Esophagus mucosa (tissue), 1 donor: ENCODE results near the gene DISC1. TPM values are rescaled to one million over a fixed set of nuclear protein-coding genes. Genes with fewer than 3 reads are reported as not detected.
A peak's percentile ranks its signal among the peaks of the same experiment; 100 is the strongest.

ENCODE experiments used
- ATAC-seq: fragments of 200-7000 bp; cut with Tn5 transposase; one replicate; pipeline ENCODE4 v1.9.1; 2020
- total RNA-seq: library from RNA; stranded (reverse); gene quantifications from one replicate; pipeline ENCODE4 v1.2.4, GENCODE V29; 2023
- donor health status: DM: yes; HTN: yes; CAD: no.

Gene DISC1
- total RNA-seq, 1 donor from 2014 or later, result 2.4 TPM

DNA sequence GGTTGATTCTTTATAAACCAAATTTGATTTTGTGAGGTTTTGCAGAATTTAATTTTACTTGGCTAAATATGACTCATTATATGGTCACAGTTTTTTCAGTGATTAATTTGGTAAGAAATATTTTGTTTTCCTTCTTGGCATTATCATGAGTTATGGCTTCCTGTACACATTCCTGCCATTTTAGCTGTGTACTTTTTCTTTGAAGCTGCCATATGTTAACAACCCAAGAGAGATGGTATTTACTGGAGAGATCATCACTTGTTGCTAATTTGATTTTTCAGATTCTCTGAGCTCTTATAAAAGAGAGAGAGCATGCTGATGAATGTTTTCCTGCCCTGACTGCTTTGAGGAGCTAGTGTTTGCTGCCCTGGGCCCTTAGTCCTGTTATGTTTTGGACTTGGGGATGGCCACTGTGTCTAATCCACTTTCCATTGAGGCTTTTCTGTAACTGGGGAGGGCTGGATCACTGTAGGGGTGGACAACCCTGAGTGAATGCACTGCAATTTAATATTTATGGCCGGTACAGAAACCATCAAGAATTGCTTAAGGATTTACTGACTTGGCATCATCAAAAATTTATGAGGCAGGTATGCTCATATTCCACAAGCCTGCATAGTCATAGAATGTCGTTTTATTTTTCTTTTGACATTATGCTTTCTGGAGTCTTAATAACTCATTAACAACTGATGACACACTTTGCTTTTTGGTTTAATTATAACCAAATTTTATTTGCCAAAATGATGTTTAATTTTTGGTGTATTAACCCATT, 200.9 kb downstream of the DISC1 start:
- ATAC-seq, result no peak

DNA sequence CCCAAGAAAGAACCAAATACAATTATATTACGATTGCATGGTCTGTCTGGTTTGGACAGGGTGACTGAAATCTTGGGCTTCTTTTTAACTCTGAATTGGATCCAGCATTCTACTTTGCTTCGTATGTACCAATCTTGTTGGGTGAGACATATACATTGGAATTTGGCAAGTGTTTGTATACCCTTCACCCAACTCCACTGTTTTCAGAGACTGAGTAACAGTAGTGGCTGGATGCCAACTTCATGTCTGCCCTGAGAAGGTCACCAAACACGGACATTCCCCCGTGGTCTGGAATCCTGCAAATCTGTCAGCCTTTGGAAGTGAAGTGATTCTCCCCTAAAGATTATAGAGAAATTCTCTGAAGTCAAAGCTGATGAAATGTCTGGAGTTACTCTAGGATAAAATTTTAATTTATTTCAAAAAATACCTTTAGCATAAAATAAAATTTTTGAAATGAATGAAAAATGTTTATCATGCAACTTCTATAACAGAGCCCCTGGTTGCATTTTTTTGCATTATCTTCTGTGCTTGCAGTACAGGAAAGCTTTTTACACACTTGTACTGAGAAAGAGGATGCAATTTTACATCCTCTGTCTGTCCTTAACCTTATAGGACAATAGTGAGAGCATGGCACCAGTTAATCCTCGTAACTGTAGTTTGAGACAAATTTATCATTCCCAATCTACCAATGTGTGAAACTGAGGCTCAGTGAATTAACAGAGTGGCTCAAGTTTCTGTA, 201.8 kb downstream of the DISC1 start:
- ATAC-seq, result peak; percentile 63

DNA sequence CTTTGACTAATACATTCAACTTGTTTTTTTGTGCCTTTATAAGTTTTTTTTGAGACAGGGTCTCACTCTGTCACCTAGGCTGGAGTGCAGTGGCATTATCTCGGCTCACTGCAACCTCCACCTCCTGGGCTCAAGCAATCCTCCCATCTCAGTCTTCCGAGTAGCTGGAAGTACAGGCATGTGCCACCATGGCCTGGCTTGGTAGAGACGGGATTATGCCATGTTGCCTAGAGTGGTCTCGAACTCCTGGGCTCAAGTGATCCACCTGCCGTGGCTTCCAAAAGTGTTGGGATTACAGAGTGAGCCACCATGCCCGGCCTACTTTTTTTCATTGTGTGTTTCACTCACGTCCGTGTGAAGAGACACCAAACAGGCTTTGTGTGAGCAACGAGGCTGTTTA, 202.7 kb downstream of the DISC1 start:
- no peak for ATAC-seq

DNA sequence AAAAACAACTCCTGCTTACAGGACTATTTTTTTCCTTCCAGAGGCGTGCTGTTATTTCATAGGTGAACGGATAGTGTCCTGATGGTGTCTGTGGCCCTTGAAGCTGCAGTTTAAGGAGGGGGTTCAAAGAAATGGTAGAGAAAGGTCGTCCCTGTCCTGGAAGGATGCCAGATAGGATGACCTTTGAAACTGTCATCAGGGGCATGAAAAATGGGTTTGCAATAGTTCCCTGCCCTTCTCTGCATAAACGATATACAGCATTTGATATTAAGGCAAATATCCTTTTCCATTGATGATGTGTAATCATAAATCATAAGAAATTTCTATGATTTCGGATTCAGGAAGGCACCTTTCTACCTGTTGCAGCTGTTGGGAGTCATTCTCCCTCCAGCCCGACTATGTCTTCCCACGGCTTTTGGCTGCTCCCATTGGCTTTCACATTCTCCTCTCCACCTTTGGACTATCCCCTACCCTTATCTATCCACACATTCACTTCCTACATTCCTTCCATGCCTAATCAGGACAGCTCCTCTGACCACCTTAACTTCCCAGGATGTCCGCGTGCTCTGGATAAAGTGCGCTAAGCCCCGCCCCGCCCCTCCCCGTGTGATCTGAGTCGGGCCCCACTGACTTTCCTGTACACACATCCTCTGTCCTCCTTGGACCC, 209.8 kb downstream of the DISC1 start:
- no peak for ATAC-seq

DNA sequence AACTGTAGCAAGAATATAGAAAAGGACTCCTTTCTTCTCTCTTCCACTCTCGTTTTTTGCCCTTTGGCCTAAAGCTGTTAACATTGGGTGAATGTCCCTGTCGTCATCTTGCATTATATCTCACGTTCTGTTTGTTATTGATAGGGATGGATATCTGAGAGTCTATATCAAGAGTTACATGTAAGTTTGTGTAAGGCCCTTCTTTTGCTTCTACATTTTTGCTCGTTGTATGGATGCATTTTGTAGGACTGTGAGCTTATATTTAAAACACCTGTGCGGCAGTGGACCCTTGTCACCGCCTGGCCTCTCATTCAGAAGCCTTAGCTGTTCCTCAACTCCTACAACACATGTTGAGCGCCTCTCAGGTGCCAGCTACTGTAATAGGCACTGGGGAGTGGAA, 211.9 kb downstream of the DISC1 start:
- ATAC-seq, result no peak

DNA sequence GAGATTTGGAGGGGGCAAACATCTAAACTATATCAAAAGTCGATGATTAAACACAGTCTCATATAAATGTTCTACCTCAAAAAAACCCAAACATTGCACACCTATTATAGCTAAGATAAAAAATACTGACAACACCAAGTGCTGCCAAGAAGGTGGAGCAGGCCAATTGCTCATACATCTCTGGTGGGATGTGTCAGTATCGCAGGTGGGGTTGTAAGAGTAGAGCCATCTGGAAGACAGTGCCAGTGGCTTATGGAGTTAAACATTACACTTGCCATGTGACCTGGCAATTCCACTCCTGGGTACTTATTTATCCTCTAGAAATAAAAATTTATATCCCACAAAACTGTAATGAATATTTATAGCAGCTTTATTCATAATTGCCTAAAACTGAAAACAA, 213.4 kb downstream of the DISC1 start:
- ATAC-seq, result no peak

DNA sequence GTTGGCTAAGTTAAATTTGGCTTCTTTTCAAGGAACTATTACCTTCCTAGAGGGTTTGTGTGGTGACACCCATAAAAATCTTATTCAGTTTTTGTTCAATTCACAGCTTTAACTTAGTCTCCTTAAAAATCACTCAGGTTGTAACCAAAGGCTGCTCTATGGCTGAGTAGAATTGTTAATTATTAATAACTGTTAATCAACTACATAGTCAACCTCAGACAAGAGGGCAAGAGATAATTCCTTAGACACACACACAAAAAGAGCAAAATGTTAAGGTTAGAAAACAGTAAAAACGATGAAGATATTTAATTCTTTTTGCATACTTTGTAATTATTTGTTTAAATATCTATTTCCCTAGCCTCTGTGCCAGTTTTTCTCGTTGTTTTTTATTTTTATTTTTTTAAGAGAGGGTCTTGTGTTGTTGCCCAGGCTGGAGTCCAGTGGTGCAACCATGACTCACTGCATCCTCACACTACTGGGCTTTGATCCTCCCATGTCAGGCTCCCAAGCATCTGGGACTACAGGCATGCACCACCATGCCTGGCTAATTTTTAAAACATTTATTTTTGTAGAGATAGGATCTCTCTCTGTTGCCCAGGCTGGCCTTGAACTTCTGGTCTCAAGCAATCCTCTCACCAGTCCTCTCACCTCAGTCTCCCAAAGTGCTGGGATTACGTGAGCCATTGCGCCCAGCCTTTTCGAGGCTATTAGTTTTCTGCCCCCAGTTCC, 215.2 kb downstream of the DISC1 start:
- no peak for ATAC-seq

DNA sequence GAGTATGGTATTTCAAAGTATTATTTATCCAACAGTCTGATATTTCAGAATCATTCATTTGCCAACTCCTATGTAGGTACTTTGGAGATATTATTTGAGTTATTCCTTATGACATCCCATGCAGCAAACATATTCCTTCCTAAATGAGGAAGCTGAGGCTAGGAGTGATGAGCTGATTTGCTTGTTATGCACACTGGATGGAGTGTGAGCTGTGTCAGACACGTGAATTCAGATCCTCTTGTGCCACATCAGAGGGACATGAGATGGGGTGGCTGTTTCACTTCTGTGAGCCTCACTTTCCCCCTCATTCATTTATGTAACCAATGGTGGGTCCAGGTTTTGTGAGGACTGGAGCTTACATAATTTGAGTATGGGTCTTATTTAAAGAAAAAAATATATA, 215.9 kb downstream of the DISC1 start:
- ATAC-seq, result no peak

DNA sequence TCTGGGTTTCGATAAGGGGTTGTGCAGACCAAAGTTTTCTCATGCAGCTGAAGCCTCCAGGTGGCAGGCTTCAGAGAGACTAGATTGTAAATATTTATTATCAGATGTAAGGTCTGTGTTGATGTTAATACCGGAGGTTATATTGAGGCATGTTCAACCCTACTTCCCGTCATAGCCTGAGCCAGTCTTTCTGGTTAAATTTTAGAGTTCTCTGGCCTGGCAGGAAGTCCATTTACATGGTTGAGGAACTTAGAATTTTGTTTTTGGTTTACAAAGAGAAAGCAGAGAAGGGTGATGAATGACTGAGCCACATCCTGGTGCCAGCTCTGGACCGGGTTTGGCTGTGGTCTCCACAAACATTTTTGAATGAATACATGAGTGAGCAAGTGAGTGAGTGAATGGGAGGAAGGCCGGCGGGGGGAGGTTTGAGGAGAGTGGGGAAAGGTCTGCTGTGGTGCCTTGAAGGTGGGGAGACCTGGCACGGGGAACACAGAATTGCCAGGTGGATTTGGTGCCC, 218.5 kb downstream of the DISC1 start:
- no peak for ATAC-seq

DNA sequence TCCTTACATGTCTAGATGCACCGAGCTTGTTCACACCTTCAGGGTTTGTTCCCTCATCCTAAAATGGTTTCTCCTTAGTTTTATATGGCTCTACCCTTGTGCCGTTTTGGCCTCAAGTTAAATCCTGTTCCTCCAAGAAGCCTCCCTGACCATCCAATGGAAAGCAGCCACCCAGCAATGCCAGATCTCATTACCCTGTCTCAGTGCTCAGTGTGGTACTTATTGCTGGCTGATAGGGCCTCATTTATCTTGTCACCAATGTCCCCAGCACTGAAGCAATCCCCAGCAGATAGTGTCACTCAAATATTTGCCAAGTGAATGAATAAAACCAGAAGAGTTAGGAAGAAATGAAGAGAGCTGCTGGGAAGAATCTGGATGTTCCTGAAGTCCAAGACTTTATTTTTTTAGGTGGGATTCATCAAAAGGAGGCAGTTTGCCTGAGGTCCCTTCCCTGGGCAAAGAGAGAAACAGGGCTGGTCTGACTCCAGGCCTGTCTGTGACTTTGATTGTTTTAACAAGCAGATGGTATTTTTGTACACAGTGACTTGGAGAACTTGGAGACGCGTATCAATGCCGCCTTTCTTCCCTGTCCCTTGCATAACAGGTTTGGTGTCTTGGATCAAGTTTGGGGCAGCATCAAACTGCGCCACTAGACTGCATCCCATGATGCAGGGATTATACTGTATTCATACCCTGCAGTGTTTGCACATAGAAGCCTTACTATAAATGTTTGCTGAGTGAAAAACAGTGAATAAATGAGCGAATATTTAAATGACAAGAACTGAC, 221.2 kb downstream of the DISC1 start:
- ATAC-seq, result peak; percentile 22

DNA sequence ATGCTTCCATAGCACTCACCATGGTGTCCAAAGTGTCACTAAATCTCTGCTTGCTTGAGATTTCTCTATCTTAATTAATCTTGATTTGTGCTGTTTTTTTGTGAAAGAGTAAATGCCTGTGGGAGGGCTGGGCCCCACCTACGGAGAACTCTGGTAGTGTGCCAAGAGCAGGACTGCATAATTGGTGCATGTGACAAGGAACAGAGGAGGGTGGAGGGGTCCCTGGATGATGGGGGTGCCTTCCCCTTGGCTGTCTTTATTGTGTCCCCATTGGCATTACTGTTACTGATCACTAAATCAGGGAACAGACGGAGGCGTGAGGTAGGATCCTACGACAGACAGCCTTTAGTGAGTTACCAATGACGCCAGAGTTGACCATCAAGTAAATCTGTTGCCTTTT, 223.4 kb downstream of the DISC1 start:
- no peak for ATAC-seq

DNA sequence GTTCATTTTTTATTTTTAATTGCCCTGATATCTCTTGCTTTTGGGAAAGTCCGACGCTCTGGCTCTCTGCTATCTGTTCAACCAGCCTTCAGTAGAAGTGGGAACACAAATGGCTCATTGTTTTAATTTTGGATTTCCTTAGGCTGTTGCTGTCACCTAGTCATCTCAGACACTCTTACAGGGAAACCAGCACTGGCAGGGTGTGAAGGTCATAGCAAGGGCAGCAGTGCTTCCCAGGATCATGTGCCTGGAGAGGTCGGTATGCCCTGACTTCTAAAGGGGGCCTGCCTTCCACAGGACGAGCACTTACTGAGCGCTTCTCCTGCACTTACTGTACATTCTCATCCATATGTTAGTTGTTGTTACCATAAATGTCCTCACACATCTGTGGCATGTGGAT, 224.2 kb downstream of the DISC1 start:
- no peak for ATAC-seq

DNA sequence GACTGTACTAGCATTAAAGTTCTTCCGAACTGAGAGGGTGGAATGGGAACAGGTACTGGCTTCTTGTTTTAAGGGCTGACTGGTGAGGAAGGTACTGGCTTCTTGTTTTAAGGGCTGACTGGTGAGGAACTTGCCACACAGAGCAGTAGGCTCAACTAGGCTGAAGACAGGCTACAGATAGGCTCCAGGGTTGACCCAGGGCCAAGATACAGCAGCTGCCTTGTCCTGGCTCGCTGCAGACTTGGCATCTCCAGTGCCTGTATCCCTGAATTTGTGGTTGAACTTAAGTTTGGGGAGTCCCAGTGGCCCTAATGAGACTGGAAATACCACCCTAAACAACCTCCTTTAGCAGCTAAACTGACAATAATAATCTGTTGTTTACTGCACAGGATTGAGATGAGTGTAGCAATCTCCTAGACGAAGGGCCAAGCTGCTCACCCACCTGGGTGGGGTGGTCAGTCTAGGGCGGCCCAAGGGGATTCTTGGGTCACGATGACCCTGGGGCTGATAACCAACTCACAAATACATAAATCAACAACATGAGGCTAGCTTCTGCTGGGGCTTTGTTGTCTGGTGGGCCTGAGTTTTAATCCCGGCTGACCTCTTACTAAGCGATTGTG, 227.1 kb downstream of the DISC1 start:
- ATAC-seq, result no peak

DNA sequence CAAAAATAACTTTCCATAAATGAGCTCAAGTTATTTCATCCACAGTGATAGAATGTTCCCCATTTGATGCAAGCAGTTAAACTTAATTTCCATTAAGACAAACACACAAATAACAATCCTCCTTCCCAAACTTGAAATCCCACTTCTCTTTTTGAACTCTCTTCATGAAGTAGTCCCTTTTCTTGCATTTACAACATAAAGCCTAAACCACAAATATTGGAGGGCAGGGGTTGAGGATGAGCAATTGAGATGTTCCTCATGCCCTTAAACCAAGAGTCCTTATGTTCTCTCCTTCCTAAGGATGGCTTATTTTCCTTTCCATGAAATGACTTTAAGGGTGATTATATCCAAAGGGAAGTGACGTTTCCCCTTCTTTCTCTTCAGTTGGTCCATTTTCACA, 228.8 kb downstream of the DISC1 start:
- ATAC-seq, result no peak

DNA sequence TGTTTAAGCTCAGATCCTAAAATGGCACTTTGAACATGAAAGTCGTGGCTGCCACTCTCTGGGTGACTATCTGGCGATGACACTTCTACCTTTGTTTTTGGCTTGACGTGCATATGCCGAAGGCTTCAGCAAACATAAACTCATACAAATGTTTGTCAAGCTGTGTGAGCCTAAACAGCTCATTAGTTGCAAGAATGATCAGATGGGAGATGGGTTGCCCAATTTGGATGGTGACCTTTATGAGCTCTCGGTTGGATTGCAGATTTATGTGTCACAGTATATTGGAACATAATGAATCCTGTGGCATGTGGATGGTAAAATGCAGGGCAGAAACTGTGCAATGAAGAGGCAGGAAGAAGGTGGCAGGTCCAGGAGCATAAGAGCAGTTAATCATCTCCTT, 229.3 kb downstream of the DISC1 start:
- ATAC-seq, result no peak

DNA sequence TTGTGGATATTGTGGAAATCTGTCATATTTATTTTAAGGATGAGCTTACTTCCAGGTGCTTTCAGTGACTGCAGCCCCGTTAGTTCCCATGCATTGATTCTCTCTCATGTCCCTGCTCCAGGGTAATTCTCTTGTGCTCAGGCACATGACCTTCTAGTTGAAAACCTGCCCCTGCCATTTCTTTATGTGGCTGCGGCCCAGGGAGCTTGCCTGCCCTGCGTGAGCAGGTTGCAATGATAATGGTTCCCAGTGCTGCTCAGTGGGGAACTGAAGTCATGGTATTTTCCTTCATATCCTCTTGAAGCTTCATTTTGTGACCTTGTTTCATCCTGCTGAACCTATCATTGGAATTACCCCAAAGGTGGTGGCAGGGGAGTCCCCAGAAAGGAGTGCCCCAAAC, 229.8 kb downstream of the DISC1 start:
- no peak for ATAC-seq

DNA sequence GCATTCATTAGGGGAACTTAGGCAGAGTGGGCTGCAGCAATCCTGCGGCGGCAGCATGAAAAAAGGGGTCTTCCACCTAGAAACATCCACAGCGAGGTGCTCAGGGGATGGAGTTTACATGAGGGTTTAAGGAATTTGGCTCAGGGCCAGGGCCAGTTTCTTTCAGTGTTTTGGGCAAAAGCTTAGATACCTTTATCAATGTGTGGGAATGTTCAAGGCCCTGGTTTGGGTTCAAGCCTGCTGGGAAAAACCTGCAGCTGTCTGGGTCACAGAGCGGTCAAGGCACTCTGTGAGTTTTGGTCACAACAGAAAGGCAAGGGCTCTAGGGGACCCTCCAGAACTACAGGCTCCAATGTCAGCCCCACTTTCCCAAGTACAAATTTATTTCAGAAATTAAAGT, 230.3 kb downstream of the DISC1 start:
- ATAC-seq, result no peak

DNA sequence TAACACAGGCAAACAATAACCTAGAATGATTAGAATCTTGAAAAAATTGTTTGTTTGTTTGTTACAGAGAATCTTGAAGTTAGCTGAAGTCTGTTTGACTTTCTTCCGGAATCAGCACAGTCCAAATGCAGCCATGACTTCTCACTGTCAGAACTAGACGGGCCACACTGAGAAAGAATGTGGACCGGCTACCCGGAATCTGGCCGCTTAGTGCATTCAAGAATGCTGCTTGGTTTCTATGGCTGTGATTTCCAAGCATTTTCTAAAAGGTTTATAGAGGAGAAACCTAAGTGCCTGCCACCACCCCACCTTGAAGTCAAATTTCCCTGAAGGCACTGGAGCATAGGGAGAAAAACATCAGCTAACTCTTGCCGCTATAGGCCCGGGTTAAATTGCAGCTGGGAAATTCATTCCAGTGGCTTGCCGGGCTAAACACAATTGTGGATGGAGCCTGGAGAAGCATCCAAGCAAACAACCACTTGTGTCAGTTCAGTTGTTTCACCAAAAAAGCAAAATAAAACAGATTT, 231.1 kb downstream of the DISC1 start:
- no peak for ATAC-seq

DNA sequence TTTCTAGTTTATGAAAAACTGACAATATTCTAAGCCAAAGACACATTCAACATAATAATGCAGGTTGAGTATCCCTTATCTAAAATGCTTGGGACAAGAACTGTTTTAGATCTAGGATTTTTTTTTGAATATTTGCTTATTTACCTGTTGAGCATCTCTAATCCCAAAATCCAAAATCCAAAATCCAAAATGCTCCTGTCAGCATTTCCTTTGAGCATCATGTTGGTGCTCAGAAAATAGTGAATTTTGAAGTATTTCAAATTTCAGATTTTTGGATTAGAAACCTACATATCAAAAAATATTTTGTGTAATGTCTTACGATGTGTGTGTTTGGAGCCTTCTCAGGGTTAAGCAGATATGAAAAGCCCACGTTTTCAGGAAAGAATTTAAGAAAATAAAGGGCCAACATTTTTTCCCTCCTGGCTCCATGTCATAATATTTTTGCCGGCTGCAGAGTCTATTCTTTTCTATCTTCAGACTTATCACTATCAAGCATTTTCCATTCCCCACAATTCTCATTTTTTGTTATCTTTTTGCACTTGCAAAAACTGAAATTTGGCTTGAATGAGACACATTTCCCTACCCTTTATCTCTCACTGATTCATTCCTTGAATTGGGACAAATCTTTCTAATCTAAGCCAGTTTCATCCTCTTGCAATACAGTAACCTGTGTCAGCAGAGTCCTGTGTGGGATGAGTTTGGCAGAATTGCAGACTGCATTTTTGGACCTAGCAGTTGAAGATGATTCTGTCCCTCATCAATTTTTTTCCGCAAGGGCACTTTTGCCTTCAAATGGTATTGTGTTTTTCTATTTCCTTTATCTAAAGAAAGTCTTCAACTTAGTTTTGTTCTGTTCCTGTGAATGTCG, 233.9 kb downstream of the DISC1 start:
- ATAC-seq, result no peak
